Measurements from ENCODE around the gene CYP11A1. TPM values are rescaled to one million over a fixed set of nuclear protein-coding genes. Genes with fewer than 3 reads are reported as not detected.

The CYP11A1 gene
- total RNA-seq, 1 donor from 2014 or later, result not detected

GRCh38 chr15:74322558-74323180, 44.8 kb downstream of the CYP11A1 start:
- H3K4me3 Mint-ChIP-seq, result no peak overlapping the region
- no peak overlapping the region for H3K27ac Mint-ChIP-seq
- peak; percentile 81 for ATAC-seq (ENCODE audit: low read depth)
- no peak for TF ChIP-seq CTCF (IDR thresholded peaks at IDR 0.05)
- no peaks in the 10 kb centered on the region for H3K9me3 Mint-ChIP-seq
- peaks cover 10% of the 10 kb centered on the region for H3K27me3 Mint-ChIP-seq
- ChIA-PET POLR2A (no interaction called here), CTCF (interaction anchor here (0.8 to 1.7 kb wide), 11 partner anchors 15 to 371 kb away, joined by 3 to 16 read pairs (median 4); no protein-coding TSS in a partner anchor)
- H3K4me1 Mint-ChIP-seq, result peaks cover 2% of the 10 kb centered on the region
- DNase-seq, result peak; percentile 38
- no peaks in the 10 kb centered on the region for H3K36me3 Mint-ChIP-seq (ENCODE audit: low read depth)
- intact Hi-C loops (cut with micrococcal nuclease), result loop anchor here (1.0 to 2.0 kb wide), 3 partner anchors 195 to 349 kb away; no protein-coding TSS in a partner anchor

- intact Hi-C loops (cut with micrococcal nuclease), result no loop called here
- no peak overlapping the region for H3K27ac Mint-ChIP-seq
- TF ChIP-seq CTCF (IDR thresholded peaks at IDR 0.05), result no peak
Observed at GRCh38 chr15:74320352-74321247, 46.8 kb downstream of the CYP11A1 start.

GRCh38 chr15:74319596-74320351, 47.7 kb downstream of the CYP11A1 start:
- intact Hi-C loops (cut with micrococcal nuclease), result no loop called here
- Mint-ChIP-seq H3K27me3 (no peaks in the 10 kb centered on the region), H3K36me3 (ENCODE audit: low read depth) (no peaks in the 10 kb centered on the region), H3K9me3 (no peaks in the 10 kb centered on the region), H3K4me3 (no peak overlapping the region), H3K27ac (no peak overlapping the region), H3K4me1 (peaks cover 19% of the 10 kb centered on the region)
- ChIA-PET POLR2A (no interaction called here), CTCF (interaction anchor here (1.9 kb wide), 1 partner anchor 347 kb away, joined by 6 read pairs; no protein-coding TSS in a partner anchor)
- no peak for ATAC-seq (ENCODE audit: low read depth)
- DNase-seq, result no peak
- no peak for TF ChIP-seq CTCF (IDR thresholded peaks at IDR 0.05)

More at GRCh38 chr15:74320352-74321247, 46.8 kb downstream of the CYP11A1 start:
- H3K9me3 Mint-ChIP-seq, result no peaks in the 10 kb centered on the region
- H3K27me3 Mint-ChIP-seq, result peaks cover 7% of the 10 kb centered on the region
- H3K36me3 Mint-ChIP-seq (ENCODE audit: low read depth), result no peaks in the 10 kb centered on the region
- ChIA-PET POLR2A (no interaction called here), CTCF (interaction anchor here (1.0 to 1.9 kb wide), 3 partner anchors 193 to 348 kb away, joined by 3 to 6 read pairs (median 3); no protein-coding TSS in a partner anchor)
- ATAC-seq (ENCODE audit: low read depth), result no peak
- H3K4me1 Mint-ChIP-seq, result peaks cover 11% of the 10 kb centered on the region
- DNase-seq, result no peak
- no peak overlapping the region for H3K4me3 Mint-ChIP-seq

GRCh38 chr15:74319138-74319460, 48.3 kb downstream of the CYP11A1 start:
- peaks cover 20% of the 10 kb centered on the region for H3K4me1 Mint-ChIP-seq
- POLR2A ChIA-PET, result interaction anchor here (0.6 kb wide), 1 partner anchor 194 kb away, joined by 7 read pairs; no protein-coding TSS in a partner anchor
- intact Hi-C loops (cut with micrococcal nuclease), result no loop called here

More at GRCh38 chr15:74319138-74319460, 48.3 kb downstream of the CYP11A1 start:
- no peak overlapping the region for H3K27ac Mint-ChIP-seq
- DNase-seq (no peak), ATAC-seq (ENCODE audit: low read depth) (no peak)
- CTCF ChIA-PET, result no interaction called here
- no peak overlapping the region for H3K4me3 Mint-ChIP-seq
- H3K27me3 Mint-ChIP-seq, result no peaks in the 10 kb centered on the region
- no peaks in the 10 kb centered on the region for H3K36me3 Mint-ChIP-seq (ENCODE audit: low read depth)
- TF ChIP-seq CTCF (IDR thresholded peaks at IDR 0.05), result no peak
- H3K9me3 Mint-ChIP-seq, result no peaks in the 10 kb centered on the region
